ENCODE results near the gene PRICKLE1.

- TF ChIP-seq CTCF (conservative IDR thresholded peaks at IDR 0.05 in 1 of 2, IDR thresholded peaks at IDR 0.05 in 1 of 2; ENCODE audit: extremely low read depth in 1 of 2, insufficient read depth in 1 of 2, low read depth in 1 of 2, low read length in 2 of 2) (no peak), EZH2 (IDR thresholded peaks at IDR 0.05; ENCODE audit: borderline replicate concordance, low read length) (no peak)
Measured at GRCh38 chr12:42496886-42497285, 92.7 kb downstream of the PRICKLE1 start.
